ENCODE measurements around the gene PARP12.

Gene PARP12

DNA sequence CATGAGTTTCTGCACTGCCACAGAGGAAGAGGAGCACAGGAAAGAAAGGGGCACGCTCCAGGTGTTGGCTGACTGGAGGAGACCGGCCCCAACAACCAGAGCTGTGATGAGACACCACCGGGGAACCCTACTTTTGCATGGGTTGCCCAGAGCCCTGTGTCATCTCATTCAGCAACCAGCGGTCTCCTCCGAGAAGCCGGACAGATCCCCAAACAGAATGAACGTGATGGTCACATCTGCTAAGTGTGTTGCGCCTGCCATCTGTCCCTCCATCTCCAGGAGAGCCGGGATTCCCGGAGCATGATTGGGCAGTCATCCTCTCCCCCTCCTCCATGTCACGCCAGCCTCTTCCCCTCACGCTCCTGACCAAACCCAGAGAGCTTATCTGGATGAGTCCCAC is 22.9 kb downstream of the PARP12 start:
- no peak overlapping the region for H3K4me2 ChIP-seq (ENCODE audit: low read length)
- peaks cover 6% of the 10 kb centered on the region for H3K4me1 ChIP-seq (ENCODE audit: control insufficient read depth, low read length)
- no peaks in the 10 kb centered on the region for H3F3A ChIP-seq (ENCODE audit: control insufficient read depth, insufficient read depth)
- no peaks in the 10 kb centered on the region for H3K27me3 ChIP-seq (ENCODE audit: control insufficient read depth, low read length)
- H3K79me2 ChIP-seq (ENCODE audit: control insufficient read depth, low read length): no peaks in the 10 kb centered on the region
- no peak overlapping the region for H3K27ac ChIP-seq (ENCODE audit: low read depth, low read length)
- H3K9me2 ChIP-seq (replicated peaks; ENCODE audit: control insufficient read depth, low read length): no peaks in the 10 kb centered on the region
- H3K36me3 ChIP-seq (ENCODE audit: control insufficient read depth, low read length): no peaks in the 10 kb centered on the region
- no peaks in the 10 kb centered on the region for H3K9me3 ChIP-seq (ENCODE audit: control insufficient read depth, insufficient read depth, low read length)
- no peaks in the 10 kb centered on the region for H4K20me1 ChIP-seq (ENCODE audit: control insufficient read depth, insufficient read depth, low read depth, low read length)
- no peak for TF ChIP-seq EZH2phosphoT487 (IDR thresholded peaks at IDR 0.05; ENCODE audit: borderline replicate concordance, low read length)
- TF ChIP-seq, protein P1, sequence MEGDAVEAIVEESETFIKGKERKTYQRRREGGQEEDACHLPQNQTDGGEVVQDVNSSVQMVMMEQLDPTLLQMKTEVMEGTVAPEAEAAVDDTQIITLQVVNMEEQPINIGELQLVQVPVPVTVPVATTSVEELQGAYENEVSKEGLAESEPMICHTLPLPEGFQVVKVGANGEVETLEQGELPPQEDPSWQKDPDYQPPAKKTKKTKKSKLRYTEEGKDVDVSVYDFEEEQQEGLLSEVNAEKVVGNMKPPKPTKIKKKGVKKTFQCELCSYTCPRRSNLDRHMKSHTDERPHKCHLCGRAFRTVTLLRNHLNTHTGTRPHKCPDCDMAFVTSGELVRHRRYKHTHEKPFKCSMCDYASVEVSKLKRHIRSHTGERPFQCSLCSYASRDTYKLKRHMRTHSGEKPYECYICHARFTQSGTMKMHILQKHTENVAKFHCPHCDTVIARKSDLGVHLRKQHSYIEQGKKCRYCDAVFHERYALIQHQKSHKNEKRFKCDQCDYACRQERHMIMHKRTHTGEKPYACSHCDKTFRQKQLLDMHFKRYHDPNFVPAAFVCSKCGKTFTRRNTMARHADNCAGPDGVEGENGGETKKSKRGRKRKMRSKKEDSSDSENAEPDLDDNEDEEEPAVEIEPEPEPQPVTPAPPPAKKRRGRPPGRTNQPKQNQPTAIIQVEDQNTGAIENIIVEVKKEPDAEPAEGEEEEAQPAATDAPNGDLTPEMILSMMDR (IDR thresholded peaks at IDR 0.05; ENCODE audit: low read depth, low read length, poor library complexity, severe bottlenecking): no peak
- H3K4me3 ChIP-seq (ENCODE audit: low read length): no peak overlapping the region

DNA sequence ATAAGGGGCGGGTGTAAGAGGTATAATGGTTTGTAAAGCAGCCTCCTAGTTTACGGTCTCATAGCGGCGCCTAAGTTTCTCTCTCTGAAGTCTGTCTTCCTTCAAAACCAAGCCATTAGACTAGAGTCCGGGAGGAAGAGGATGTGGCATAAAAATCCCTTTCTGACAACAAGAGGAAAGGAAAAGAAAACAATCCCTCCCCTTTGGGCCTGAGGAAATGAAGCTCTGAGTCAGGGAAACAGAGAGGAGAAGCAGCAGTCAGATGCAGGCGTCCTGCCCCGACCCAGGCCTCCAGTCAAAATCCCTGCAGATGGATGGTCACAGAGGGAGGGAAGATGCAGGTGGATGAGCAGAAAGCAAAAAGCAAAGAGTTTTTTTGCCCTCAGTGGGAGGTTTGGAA is 23.7 kb downstream of the PARP12 start:
- Histone ChIP-seq H3K27me3 (ENCODE audit: control insufficient read depth, low read length) (no peaks in the 10 kb centered on the region), H3K4me1 (ENCODE audit: control insufficient read depth, low read length) (peaks cover 6% of the 10 kb centered on the region), H3F3A (ENCODE audit: control insufficient read depth, insufficient read depth) (no peaks in the 10 kb centered on the region), H3K4me2 (ENCODE audit: low read length) (no peak overlapping the region), H3K4me3 (ENCODE audit: low read length) (no peak overlapping the region), H3K79me2 (ENCODE audit: control insufficient read depth, low read length) (no peaks in the 10 kb centered on the region), H3K27ac (ENCODE audit: low read depth, low read length) (no peak overlapping the region), H3K36me3 (ENCODE audit: control insufficient read depth, low read length) (no peaks in the 10 kb centered on the region), H3K9me3 (ENCODE audit: control insufficient read depth, insufficient read depth, low read length) (no peaks in the 10 kb centered on the region), H3K9me2 (replicated peaks; ENCODE audit: control insufficient read depth, low read length) (no peaks in the 10 kb centered on the region), H4K20me1 (ENCODE audit: control insufficient read depth, insufficient read depth, low read depth, low read length) (no peaks in the 10 kb centered on the region)
- TF ChIP-seq, protein P1 (IDR thresholded peaks at IDR 0.05; ENCODE audit: low read depth, low read length, poor library complexity, severe bottlenecking): no peak
- TF ChIP-seq EZH2phosphoT487 (IDR thresholded peaks at IDR 0.05; ENCODE audit: borderline replicate concordance, low read length): no peak

DNA sequence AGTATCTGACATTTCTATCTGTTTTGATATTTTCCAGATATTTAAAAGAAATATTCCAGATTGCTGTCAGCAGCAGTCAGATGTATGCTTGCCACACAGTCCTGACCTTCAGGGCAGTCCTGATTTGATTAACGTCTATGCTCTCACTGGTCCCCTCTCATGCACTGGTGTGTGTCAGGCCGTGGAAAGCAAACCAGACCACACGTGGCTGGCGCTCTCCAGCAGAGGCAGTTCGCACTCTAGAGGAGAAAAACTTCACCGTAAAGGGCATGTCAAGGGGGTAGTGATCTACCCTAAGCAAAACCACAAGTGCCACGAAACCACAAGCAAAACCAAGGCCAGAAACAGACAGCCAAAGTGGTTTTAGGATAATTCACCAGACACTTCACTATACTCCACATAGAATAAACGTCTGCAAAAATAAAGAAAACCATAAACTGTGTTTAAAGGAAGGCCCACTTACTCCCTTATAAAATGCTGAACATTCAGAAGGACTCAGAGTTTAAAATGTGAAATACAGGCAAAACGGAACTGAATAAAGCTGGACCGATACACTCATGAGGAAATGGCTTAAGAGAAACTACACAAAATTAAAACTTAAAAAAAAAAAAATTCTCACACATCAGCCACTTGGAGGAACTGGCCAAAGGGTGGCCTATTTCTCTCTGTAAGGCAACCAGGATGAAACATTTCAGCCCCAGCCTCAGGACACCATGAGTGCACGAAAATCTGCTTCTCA is 26.4 kb downstream of the PARP12 start:
- no peak overlapping the region for H3K4me2 ChIP-seq (ENCODE audit: low read length)
- H3K9me2 ChIP-seq (replicated peaks; ENCODE audit: control insufficient read depth, low read length): no peaks in the 10 kb centered on the region
- H3K27me3 ChIP-seq (ENCODE audit: control insufficient read depth, low read length): no peaks in the 10 kb centered on the region
- H3F3A ChIP-seq (ENCODE audit: control insufficient read depth, insufficient read depth): no peaks in the 10 kb centered on the region
- no peak for TF ChIP-seq EZH2phosphoT487 (IDR thresholded peaks at IDR 0.05; ENCODE audit: borderline replicate concordance, low read length)
- TF ChIP-seq, protein P1 (IDR thresholded peaks at IDR 0.05; ENCODE audit: low read depth, low read length, poor library complexity, severe bottlenecking): no peak
- H3K4me1 ChIP-seq (ENCODE audit: control insufficient read depth, low read length): peaks cover 19% of the 10 kb centered on the region
- H3K79me2 ChIP-seq (ENCODE audit: control insufficient read depth, low read length): no peaks in the 10 kb centered on the region
- no peaks in the 10 kb centered on the region for H4K20me1 ChIP-seq (ENCODE audit: control insufficient read depth, insufficient read depth, low read depth, low read length)
- no peaks in the 10 kb centered on the region for H3K36me3 ChIP-seq (ENCODE audit: control insufficient read depth, low read length)
- no peaks in the 10 kb centered on the region for H3K9me3 ChIP-seq (ENCODE audit: control insufficient read depth, insufficient read depth, low read length)
- H3K27ac ChIP-seq (ENCODE audit: low read depth, low read length): no peak overlapping the region
- no peak overlapping the region for H3K4me3 ChIP-seq (ENCODE audit: low read length)

Measured in DOHH2 (cell line).